ENCODE data around the gene MBP.
"Not testable (repeated sequence)": the region's sequence is repeated elsewhere in the genome, so short reads cannot be mapped to it uniquely, and the experiment has no call there.

Gene MBP

GRCh38 chr18:76970770-76971559 is 161.6 kb downstream of the MBP start:
- no peak for DNase-seq (ENCODE audit: low read depth)

GRCh38 chr18:76967721-76968472 is 164.7 kb downstream of the MBP start:
- DNase-seq (ENCODE audit: low read depth), result no peak

DNA sequence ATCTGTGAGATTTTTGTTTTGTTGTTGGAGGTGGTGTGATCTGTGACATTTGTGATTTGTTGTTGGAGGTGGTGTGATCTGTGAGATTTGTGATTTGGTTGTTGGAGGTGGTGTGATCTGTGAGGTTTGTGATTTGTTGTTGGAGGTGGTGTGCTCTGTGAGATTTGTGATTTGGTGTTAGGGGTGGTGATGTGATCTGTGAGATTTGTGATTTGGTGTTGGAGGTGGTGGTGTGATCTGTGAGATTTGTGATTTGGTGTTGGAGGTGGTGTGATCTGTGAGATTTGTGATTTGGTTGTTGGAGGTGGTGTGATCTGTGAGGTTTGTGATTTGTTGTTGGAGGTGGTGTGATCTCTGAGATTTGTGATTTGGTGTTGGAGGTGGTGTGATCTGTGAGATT is 165.3 kb downstream of the MBP start:
- not testable (repeated sequence) for DNase-seq (ENCODE audit: low read depth)

DNA sequence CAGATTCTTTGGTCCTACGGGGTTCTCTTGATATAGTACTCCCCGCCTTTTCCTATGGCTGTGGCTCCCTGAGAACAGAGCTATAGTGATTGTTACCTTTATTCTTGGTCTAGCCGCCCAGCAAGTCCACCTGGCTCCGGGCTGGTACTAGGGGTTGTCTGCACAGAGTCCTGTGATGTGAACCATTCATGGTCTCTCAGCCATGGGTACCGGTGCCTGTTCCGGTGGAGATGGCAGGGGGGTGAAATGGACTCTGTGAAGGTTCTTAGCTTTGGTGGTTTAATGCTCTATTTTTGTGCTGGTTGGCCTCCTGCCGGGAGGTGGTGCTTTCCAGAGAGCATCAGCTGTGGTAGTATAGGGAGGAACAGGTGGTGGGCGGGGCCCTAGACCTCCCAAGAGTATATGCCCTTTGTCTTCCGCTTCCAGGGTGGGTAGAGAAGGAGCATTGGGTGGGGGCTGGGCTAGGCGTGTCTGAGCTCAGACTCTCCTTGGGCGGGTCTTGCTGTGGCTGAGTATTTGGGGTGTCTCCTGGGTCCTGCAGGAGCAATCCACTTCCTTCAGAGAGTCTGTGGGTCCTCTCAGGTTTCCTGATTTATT is 166.9 kb downstream of the MBP start:
- not testable (repeated sequence) for DNase-seq (ENCODE audit: low read depth)

GRCh38 chr18:76963936-76964335 is 168.6 kb downstream of the MBP start:
- no peak for DNase-seq (ENCODE audit: low read depth)

GRCh38 chr18:76962851-76963250 is 169.7 kb downstream of the MBP start:
- no peak for DNase-seq (ENCODE audit: low read depth)

DNA sequence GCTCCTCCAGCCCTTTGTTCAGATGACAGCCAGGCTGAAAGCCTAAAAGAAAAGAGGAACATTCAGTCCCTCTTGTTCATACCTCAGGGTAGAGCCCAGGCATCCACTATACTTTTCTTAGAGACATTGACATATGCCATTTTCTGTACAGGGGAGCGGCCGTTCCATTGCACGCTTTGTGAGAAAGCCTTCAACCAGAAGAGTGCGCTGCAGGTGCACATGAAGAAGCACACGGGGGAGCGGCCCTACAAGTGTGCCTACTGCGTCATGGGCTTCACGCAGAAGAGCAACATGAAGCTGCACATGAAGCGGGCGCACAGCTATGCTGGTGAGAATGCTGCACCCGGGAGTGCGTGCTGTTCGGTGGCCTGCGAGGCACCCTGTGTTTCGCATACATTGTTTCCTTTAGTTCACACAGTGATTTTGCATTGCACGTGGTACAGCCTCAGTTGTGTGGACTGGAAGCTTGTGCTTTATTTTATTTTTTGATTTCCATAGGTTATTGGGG is 172.0 kb downstream of the MBP start:
- no peak for DNase-seq (ENCODE audit: low read depth)

DNA sequence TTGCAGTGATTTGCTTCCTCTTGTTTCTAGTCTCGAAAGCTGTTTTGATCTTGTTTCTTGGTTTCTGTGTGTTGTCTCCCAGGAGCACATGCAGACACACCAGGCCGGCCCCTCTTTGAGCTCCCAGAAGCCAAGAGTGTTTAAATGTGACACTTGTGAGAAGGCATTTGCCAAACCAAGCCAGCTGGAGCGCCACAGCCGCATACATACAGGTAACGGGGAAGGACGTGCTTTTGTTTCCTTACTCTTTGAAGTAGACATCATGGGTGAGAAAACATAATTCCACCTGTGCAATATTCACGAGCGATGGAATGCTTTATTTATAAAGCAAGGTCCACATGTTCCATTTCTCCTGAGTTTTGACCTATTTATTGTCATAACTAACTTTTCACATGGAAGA is 173.0 kb downstream of the MBP start:
- no peak for DNase-seq (ENCODE audit: low read depth)

DNA sequence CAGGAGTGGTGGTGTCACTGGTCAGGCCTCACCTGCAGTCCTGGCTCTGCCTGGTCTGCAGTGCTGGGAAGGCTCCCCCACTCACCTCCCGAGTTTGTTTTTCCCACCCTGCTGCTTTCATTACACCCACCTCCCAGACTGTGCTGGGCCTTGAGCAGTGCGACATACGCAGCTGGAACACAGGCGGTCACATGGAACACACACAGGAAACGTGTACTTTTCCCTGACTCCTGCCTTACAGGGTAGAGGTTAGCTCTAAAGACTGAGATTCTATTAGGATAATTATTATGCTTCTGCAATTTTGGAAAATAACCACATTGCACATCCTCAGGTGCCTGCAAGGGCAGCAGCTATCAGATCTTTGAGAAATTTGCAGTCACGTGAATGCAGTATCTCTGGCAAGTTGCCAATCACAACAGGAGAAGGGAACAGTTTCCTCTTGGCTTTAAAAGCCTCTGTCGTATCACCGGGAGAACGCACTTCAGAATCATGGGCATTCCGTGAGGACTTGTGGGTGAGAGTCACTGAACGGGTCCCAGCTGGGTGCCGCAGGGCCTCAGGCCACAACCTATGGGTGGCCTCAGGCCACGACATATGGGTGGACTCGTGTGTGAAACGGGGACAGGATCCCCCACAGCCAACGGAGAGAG is 173.8 kb downstream of the MBP start:
- no peak for DNase-seq (ENCODE audit: low read depth)

- DNase-seq (ENCODE audit: low read depth), result no peak
Observed at GRCh38 chr18:76957384-76958355, 174.9 kb downstream of the MBP start.

DNA sequence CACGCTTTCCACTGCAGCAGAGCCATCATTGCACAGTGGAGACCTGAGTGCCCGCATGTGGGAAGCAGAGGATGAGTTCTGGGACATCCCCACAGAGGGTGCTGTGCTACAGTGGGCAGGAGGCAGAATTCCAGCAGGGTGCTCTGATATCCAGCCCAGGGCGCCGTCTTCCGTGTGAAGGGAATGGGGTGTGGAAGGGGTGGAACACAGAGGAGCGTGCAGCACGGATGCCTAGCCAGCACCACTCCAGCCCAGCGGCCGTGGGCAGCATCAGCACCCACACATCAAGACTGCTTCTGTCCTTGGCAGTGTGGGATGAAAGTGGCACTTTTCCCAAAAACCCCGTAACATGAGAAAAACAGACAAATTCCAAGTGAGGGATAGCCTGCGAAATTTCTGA is 175.9 kb downstream of the MBP start:
- DNase-seq (ENCODE audit: low read depth), result no peak

DNA sequence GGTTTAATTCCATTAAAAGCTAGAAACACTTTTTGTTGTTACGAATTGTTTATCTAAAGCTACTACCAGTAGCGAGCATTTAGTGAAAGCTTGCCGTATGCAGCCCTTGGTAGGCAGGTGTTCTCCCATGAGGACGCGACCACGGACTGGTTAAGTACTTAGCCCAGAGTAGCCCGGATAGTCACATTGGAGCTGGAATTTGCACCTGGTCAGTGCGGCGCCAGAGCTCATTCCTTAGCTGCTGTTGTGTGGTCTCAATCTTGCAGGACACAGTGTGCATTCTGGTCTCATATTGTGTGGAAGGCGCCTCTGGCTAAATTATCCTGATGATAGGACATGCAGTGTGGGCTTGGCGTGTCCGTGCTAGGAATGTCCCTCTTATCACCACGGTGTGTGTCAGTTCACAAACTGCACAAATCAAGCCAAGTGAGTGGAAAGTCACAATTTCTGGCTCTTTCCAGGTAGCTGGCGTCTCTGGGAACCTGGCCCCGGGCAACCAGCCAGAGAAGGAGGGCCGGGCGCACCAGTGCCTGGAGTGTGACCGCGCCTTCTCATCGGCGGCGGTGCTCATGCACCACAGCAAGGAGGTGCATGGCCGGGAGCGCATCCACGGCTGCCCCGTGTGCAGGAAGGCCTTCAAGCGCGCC is 176.9 kb downstream of the MBP start:
- no peak for DNase-seq (ENCODE audit: low read depth)

GRCh38 chr18:76953583-76954233 is 178.9 kb downstream of the MBP start:
- DNase-seq (ENCODE audit: low read depth), result no peak

DNA sequence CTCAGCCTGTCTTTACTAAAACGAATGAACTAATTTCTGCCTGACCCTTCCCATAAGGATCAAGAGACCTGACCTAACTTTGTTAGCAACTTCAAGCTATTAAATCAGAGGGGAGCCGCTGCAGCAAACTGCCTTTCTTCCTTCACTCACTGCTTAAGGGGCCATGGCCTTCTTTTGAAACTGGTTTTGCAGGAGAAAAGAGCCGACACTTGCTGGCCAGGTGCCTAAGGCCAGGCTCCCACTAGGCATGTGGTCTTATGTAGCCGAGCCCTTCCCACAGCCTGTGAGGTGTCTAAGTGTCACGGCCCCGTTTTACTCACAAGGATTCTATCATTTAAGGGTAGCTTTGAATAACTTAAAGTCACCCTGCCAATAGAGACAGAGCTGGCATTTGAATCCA is 179.4 kb downstream of the MBP start:
- no peak for DNase-seq (ENCODE audit: low read depth)

DNA sequence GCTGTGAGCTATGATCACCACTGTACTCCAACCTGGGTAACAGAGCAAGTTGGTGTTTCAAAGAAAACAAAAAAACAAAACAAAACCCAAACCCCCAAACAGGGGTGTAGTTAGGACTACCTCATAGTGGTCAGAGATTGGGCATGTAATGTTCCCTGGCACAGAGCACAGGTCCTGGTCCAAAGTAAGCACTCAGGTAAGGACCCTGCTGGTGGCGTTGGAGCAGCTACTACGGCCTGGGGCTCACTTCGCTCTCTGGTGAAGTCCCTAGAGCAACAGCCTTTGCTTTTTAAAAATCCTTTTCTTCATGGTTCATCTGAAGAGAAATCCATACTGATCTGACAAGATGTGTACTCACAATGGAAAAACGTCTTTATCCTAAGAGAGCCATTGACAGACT is 179.8 kb downstream of the MBP start:
- DNase-seq (ENCODE audit: low read depth), result no peak

DNA sequence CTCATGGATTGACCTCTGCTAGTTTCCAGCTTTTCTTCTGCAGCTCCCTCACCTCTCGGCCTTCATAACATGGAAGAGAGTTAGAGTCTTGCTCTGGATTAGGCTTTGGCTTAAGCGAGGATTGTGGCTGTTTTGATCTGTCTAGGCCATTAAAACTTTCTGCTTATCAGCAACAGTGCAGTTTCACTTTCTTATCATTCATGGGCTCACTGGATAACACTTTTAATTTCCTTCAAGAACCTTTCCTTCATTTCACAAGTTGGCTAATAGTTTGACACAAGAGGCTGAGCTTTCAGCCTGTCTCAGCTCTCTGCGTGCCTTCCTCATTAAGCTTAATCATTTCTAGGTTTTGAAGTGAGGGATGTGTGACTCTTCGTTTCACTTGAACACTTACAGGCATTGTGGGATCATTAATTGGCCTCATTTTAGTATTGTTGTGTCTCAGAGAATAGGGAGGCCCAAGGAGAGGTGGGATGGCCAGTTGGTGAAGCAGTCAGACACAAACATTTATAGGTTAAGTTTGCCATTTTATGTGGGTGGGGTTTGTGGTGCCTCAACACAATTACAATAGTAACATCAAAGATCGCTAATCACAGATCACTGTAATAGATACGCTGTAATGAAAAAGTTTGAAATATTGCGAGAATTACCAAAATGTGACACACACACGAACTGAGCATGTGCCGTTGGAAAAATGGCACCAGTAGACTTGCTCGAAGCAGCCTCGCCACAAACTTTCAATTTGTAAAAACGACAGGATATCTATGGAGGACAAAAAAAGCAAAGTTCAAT is 180.9 kb downstream of the MBP start:
- DNase-seq (ENCODE audit: low read depth), result no peak

- no peak for DNase-seq (ENCODE audit: low read depth)
Observed at GRCh38 chr18:76948345-76948744, 184.2 kb downstream of the MBP start.

DNA sequence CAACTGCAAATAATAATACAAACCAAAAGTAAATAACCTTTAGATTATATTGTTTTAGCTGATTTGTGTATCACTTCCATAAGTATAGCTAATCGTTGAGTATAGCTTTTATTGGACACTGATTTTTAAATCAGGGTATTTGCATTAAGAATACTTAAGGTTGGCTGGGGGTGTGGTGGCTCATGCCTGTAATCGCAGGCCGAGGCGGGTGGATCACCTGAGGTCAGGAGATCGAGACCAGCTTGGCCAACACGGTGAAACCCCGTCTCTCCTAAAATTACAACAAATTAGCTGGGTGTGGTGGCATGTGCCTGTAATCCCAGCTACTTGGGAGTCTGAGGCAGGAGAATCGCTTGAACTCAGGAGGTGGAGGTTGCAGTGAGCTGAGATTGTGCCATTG is 188.2 kb downstream of the MBP start:
- DNase-seq (ENCODE audit: low read depth), result not testable (repeated sequence)
